Natural killer cell treated with Interleukin-12 subunit alpha and Interleukin-12 subunit beta and Interleukin-15 and Interleukin-18, amount 100 ng/mL, for 72 hours (primary cell): ENCODE measurements around the gene NF1. TPM values are rescaled to one million over a fixed set of nuclear protein-coding genes. Genes with fewer than 3 reads are reported as not detected.

Experiments used
- ATAC-seq, 2 donors: fragments of 150-1000 bp; cut with Tn5 transposase in 1 of 2; sonication (Bioruptor Pico), chemical (Tn5 transposase) in 1 of 2; 2 replicates each; pipeline ENCODE4 v1.10.0; 2021
- DNase-seq: peaks from one replicate; pipeline ENCODE4 v3.0.0; 2022; ENCODE audit warnings: low spot score
- H3K27ac Mint-ChIP-seq, 2 donors: 1 replicate in 1 of 2; 2 replicates in 1 of 2; pipeline ENCODE4 v1.8.0; 2022; ENCODE audit warnings: mixed read lengths in 2 of 2, mild to moderate bottlenecking in 1 of 2, moderate library complexity in 1 of 2
- H3K27me3 Mint-ChIP-seq, 2 donors: 1 replicate in 1 of 2; 2 replicates in 1 of 2; pipeline ENCODE4 v1.8.0; 2022; ENCODE audit warnings: mixed read lengths in 2 of 2
- H3K36me3 Mint-ChIP-seq: one replicate; pipeline ENCODE4 v1.8.0; 2022; ENCODE audit warnings: mixed read lengths
- H3K4me1 Mint-ChIP-seq, 2 donors: 1 replicate in 1 of 2; 2 replicates in 1 of 2; pipeline ENCODE4 v1.8.0; 2022; ENCODE audit warnings: low read depth in 2 of 2, mixed read lengths in 2 of 2, mild to moderate bottlenecking in 1 of 2
- H3K4me3 Mint-ChIP-seq: one replicate; pipeline ENCODE4 v1.8.0; 2022; ENCODE audit warnings: mixed read lengths
- H3K9me3 Mint-ChIP-seq: 2 replicates; pipeline ENCODE4 v1.8.0; 2022; ENCODE audit warnings: mixed read lengths
- total RNA-seq, 2 donors: library from RNA; stranded (reverse); gene quantifications; one replicate each; pipeline ENCODE4 v1.2.3, GENCODE V29; 2022

The NF1 gene
- total RNA-seq, 2 donors from 2014 or later, result 34.6 to 45.1 TPM

GRCh38 chr17:31392856-31393748 is 298.3 kb downstream of the NF1 start:
- Mint-ChIP-seq H3K4me1 (peaks cover 5 to 15% of the 10 kb centered on the region in 2 donors), H3K9me3 (no peaks in the 10 kb centered on the region), H3K27me3 (peaks cover 40 to 42% of the 10 kb centered on the region in 2 donors), H3K4me3 (peak overlapping the region; percentile 50), H3K27ac (no peak overlapping the region), H3K36me3 (no peaks in the 10 kb centered on the region)
- ATAC-seq (no peak), DNase-seq (no peak)

- Mint-ChIP-seq H3K9me3 (no peaks in the 10 kb centered on the region), H3K4me1 (peaks cover 5 to 15% of the 10 kb centered on the region in 2 donors), H3K27me3 (peaks cover 40 to 41% of the 10 kb centered on the region in 2 donors), H3K36me3 (no peaks in the 10 kb centered on the region), H3K4me3 (peak overlapping the region; percentile 43), H3K27ac (no peak overlapping the region)
- no peak for DNase-seq
- ATAC-seq, result no peak
Observed at GRCh38 chr17:31393749-31394146, 299.0 kb downstream of the NF1 start.

- Mint-ChIP-seq H3K36me3 (no peaks in the 10 kb centered on the region), H3K27ac (no peak overlapping the region), H3K4me1 (peaks cover 5 to 14% of the 10 kb centered on the region in 2 donors), H3K27me3 (peaks cover 40% of the 10 kb centered on the region in 2 donors), H3K9me3 (no peaks in the 10 kb centered on the region), H3K4me3 (no peak overlapping the region)
- ATAC-seq, result no peak
- DNase-seq, result no peak
Observed at GRCh38 chr17:31394544-31394943, 299.8 kb downstream of the NF1 start.

GRCh38 chr17:31397256-31397939 is 302.6 kb downstream of the NF1 start:
- no peak for DNase-seq
- H3K27me3 Mint-ChIP-seq, result peaks cover 29 to 36% of the 10 kb centered on the region in 2 donors
- no peak for ATAC-seq
- no peak overlapping the region for H3K27ac Mint-ChIP-seq
- no peak overlapping the region for H3K4me3 Mint-ChIP-seq
- H3K36me3 Mint-ChIP-seq, result no peaks in the 10 kb centered on the region
- peaks cover 0 to 6% of the 10 kb centered on the region in 2 donors for H3K4me1 Mint-ChIP-seq
- no peaks in the 10 kb centered on the region for H3K9me3 Mint-ChIP-seq

- no peaks in the 10 kb centered on the region for H3K4me1 Mint-ChIP-seq
- DNase-seq (no peak), ATAC-seq (peak in 1 of 2 donors; percentile 12)
- peaks cover 17 to 26% of the 10 kb centered on the region in 2 donors for H3K27me3 Mint-ChIP-seq
- no peaks in the 10 kb centered on the region for H3K36me3 Mint-ChIP-seq
- H3K4me3 Mint-ChIP-seq, result no peak overlapping the region
- H3K9me3 Mint-ChIP-seq, result no peaks in the 10 kb centered on the region
- no peak overlapping the region for H3K27ac Mint-ChIP-seq
Observed at GRCh38 chr17:31398381-31399311, 303.9 kb downstream of the NF1 start.

DNA sequence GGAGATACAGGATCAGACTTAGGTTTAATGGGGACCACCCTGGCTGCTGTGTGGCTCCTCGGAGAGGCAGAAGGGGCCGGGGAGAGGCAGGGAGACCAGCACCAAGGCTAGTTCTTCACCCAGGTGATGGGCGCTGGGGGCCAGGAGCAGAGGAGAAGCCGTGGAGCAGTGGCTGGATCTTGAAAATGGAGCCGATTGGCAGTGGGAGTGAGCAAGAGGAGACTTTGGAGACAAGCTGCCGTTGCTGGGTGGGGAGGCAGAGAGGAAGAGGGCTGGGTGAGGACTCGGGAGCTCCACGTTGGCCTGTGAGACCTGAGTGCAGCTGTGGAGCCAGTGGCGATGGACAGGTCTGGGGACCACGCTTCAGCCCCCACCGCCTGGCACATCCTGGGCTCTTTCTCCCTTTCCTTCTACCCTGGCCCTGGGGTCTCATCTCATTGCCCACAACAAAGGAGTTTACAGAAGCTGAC is 305.7 kb downstream of the NF1 start:
- no peaks in the 10 kb centered on the region for H3K36me3 Mint-ChIP-seq
- no peaks in the 10 kb centered on the region for H3K9me3 Mint-ChIP-seq
- H3K4me1 Mint-ChIP-seq, result no peaks in the 10 kb centered on the region
- H3K27ac Mint-ChIP-seq, result no peak overlapping the region
- peaks cover 2 to 16% of the 10 kb centered on the region in 2 donors for H3K27me3 Mint-ChIP-seq
- ATAC-seq (no peak), DNase-seq (no peak)
- H3K4me3 Mint-ChIP-seq, result no peak overlapping the region

DNA sequence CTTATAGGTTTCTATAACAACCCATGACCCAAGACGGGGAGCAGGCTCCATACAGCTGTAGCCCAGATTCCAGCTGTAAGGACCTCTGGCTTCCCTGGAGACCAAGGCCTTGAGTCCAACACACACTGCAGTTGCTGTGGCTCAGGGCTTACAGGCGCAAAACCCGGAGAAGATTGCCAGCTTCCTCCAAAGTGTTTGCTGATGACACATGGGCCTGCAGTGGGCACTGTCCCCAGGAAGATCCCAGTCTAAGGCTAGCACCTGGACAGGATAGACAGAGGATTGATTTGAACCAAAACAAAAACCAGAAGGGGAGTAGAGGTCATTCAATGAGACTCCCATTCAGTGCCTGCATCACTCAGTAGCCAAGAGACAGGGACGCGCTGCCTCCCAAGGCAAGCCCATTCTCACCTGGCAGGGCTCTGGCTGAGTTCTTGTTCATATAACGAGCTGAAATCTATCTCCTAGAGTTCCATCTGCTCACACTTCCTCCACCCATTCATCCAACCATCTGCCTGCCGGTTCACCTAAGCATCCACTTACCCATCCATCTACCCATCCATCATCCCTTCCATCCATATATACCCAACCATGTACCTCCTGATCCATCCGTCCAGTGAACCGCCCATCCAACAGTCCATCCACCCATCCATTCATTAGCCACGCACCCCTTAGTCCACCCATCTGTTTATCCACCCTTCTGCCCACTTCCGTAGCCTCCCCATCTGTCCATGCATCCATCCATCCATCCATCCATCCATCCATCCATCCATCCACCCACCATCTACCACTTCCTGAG is 306.9 kb downstream of the NF1 start:
- Mint-ChIP-seq H3K4me1 (no peaks in the 10 kb centered on the region), H3K27ac (no peak overlapping the region), H3K36me3 (no peaks in the 10 kb centered on the region), H3K9me3 (no peaks in the 10 kb centered on the region), H3K4me3 (no peak overlapping the region), H3K27me3 (peaks cover 0 to 16% of the 10 kb centered on the region in 2 donors)
- DNase-seq (no peak), ATAC-seq (no peak)

GRCh38 chr17:31404028-31404949 is 309.5 kb downstream of the NF1 start:
- ATAC-seq (peak in 1 of 2 donors; percentile 35), DNase-seq (no peak)
- Mint-ChIP-seq H3K9me3 (no peaks in the 10 kb centered on the region), H3K4me1 (no peaks in the 10 kb centered on the region), H3K36me3 (no peaks in the 10 kb centered on the region), H3K27ac (no peak overlapping the region), H3K27me3 (peaks cover 0 to 15% of the 10 kb centered on the region in 2 donors), H3K4me3 (no peak overlapping the region)

- H3K4me3 Mint-ChIP-seq, result no peak overlapping the region
- ATAC-seq (peak; percentile 36 to 37), DNase-seq (no peak)
- no peak overlapping the region for H3K27ac Mint-ChIP-seq
- no peaks in the 10 kb centered on the region for H3K4me1 Mint-ChIP-seq
- H3K36me3 Mint-ChIP-seq, result no peaks in the 10 kb centered on the region
- H3K9me3 Mint-ChIP-seq, result no peaks in the 10 kb centered on the region
- H3K27me3 Mint-ChIP-seq, result peaks cover 0 to 13% of the 10 kb centered on the region in 2 donors
Observed at GRCh38 chr17:31405890-31406371, 311.2 kb downstream of the NF1 start.

- no peak for ATAC-seq
- DNase-seq, result no peak
- Mint-ChIP-seq H3K27me3 (peaks cover 0 to 11% of the 10 kb centered on the region in 2 donors), H3K36me3 (no peaks in the 10 kb centered on the region), H3K4me1 (no peaks in the 10 kb centered on the region), H3K4me3 (no peak overlapping the region), H3K27ac (no peak overlapping the region), H3K9me3 (no peaks in the 10 kb centered on the region)
Observed at GRCh38 chr17:31408586-31408985, 313.8 kb downstream of the NF1 start.

DNA sequence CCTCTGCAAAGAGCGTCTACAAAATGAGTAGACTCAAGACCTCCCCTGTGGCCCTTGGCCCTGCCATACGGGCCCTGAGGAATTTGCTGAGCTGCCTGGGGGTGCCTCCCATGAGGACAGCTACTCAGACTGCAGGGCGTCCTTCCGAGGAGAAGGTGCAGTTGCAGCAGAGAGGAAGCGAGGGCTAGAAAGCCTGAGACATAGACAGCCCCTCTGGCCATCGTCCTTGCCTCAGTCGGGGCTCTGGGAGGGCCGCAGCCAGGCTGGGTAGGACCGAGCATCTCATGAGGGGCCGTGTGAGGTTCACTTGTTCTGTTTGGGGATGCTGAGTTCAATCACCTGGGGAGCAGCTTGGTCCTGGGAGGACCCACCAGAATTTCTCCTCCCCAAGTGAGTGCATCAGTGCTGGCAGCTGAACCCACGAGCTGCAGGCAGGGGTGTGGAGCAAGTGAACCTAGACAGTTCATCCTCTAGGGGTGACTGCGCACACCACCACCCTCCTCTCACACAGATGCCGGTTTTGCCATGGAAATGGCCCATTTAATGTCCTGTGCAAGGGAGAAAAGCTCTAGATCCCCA is 317.0 kb downstream of the NF1 start:
- ATAC-seq, result no peak
- H3K4me1 Mint-ChIP-seq, result no peaks in the 10 kb centered on the region
- DNase-seq, result no peak
- no peak overlapping the region for H3K4me3 Mint-ChIP-seq
- no peaks in the 10 kb centered on the region for H3K9me3 Mint-ChIP-seq
- peaks cover 0 to 11% of the 10 kb centered on the region in 2 donors for H3K27me3 Mint-ChIP-seq
- no peak overlapping the region for H3K27ac Mint-ChIP-seq
- no peaks in the 10 kb centered on the region for H3K36me3 Mint-ChIP-seq
